ENCODE measurements around the gene HS6ST1. TPM values are rescaled to one million over a fixed set of nuclear protein-coding genes. Genes with fewer than 3 reads are reported as not detected.
A peak's percentile ranks its signal among the peaks of the same experiment; 100 is the strongest.

The HS6ST1 gene
- total RNA-seq, 4 donors from 2014 or later: 20.5 to 43.6 (median 32.1) TPM

GRCh38 chr2:128237081-128237534, 81.6 kb downstream of the HS6ST1 start:
- Histone ChIP-seq H3K4me3 (no peak overlapping the region), H3K4me1 (peaks cover 0 to 28% (median 3%) of the 10 kb centered on the region in 3 donors), H3K9me3 (no peaks in the 10 kb centered on the region), H3K27ac (peak overlapping the region in 1 of 4 donors; percentile 43), H3K27me3 (no peaks in the 10 kb centered on the region), H3K36me3 (no peaks in the 10 kb centered on the region)
- TF ChIP-seq POLR2AphosphoS5 (IDR thresholded peaks at IDR 0.05): no peak
- no peak for TF ChIP-seq EP300 (IDR thresholded peaks at IDR 0.05)
- no peak for TF ChIP-seq CTCF (IDR thresholded peaks at IDR 0.05)
- no peak for TF ChIP-seq POLR2A (IDR thresholded peaks at IDR 0.05)
- no peak for ATAC-seq
- WGBS, 2 donors (ENCODE audit: low coverage in 1 of 2): 38% methylated on average over 2 of the region's 2 CpGs; no CpG with 5 or more reads in 1 of the 2 donors

GRCh38 chr2:128236491-128237035, 82.1 kb downstream of the HS6ST1 start:
- no peak for ATAC-seq
- Histone ChIP-seq H3K27me3 (no peaks in the 10 kb centered on the region), H3K9me3 (no peaks in the 10 kb centered on the region), H3K27ac (peak overlapping the region in 2 of 4 donors; percentile 25 to 43), H3K36me3 (no peaks in the 10 kb centered on the region), H3K4me1 (peaks cover 0 to 28% (median 3%) of the 10 kb centered on the region in 3 donors), H3K4me3 (no peak overlapping the region)
- WGBS, 2 donors (ENCODE audit: low coverage in 1 of 2): 61 to 65% methylated on average over 2 to 7 of the region's 8 CpGs
- TF ChIP-seq POLR2AphosphoS5 (IDR thresholded peaks at IDR 0.05) (peak; percentile 6), POLR2A (IDR thresholded peaks at IDR 0.05) (no peak)

- no peaks in the 10 kb centered on the region for H3K9me3 ChIP-seq
- ATAC-seq: no peak
These were observed 83.1 kb downstream of the HS6ST1 start for GRCh38 chr2:128235581-128235980.

GRCh38 chr2:128234613-128235012, 84.1 kb downstream of the HS6ST1 start:
- no peaks in the 10 kb centered on the region for H3K27me3 ChIP-seq
- H3K9me3 ChIP-seq: no peaks in the 10 kb centered on the region
- H3K27ac ChIP-seq: no peak overlapping the region
- H3K4me3 ChIP-seq: no peak overlapping the region
- TF ChIP-seq EP300 (IDR thresholded peaks at IDR 0.05) (no peak), POLR2A (IDR thresholded peaks at IDR 0.05) (no peak), POLR2AphosphoS5 (IDR thresholded peaks at IDR 0.05) (no peak), CTCF (IDR thresholded peaks at IDR 0.05) (no peak)
- H3K36me3 ChIP-seq: no peaks in the 10 kb centered on the region
- WGBS, 2 donors (ENCODE audit: low coverage in 1 of 2): 83 to 92% methylated on average over 2 to 3 of the region's 5 CpGs
- ATAC-seq: no peak
- peaks cover 0 to 28% (median 3%) of the 10 kb centered on the region in 3 donors for H3K4me1 ChIP-seq

More at GRCh38 chr2:128235581-128235980, 83.1 kb downstream of the HS6ST1 start:
- WGBS, 2 donors (ENCODE audit: low coverage in 1 of 2): 87 to 91% methylated on average over 3 of the region's 8 CpGs
- no peaks in the 10 kb centered on the region for H3K36me3 ChIP-seq
- H3K4me1 ChIP-seq: peaks cover 0 to 28% (median 3%) of the 10 kb centered on the region in 3 donors
- no peaks in the 10 kb centered on the region for H3K27me3 ChIP-seq
- TF ChIP-seq CTCF (IDR thresholded peaks at IDR 0.05) (no peak), POLR2A (IDR thresholded peaks at IDR 0.05) (no peak), POLR2AphosphoS5 (IDR thresholded peaks at IDR 0.05) (no peak), EP300 (IDR thresholded peaks at IDR 0.05) (no peak)
- no peak overlapping the region for H3K27ac ChIP-seq
- no peak overlapping the region for H3K4me3 ChIP-seq

GRCh38 chr2:128233790-128234395, 84.8 kb downstream of the HS6ST1 start:
- Histone ChIP-seq H3K4me1 (peaks cover 0 to 28% (median 3%) of the 10 kb centered on the region in 3 donors), H3K36me3 (no peaks in the 10 kb centered on the region), H3K27ac (no peak overlapping the region), H3K9me3 (no peaks in the 10 kb centered on the region), H3K27me3 (no peaks in the 10 kb centered on the region), H3K4me3 (peak overlapping the region in 1 of 2 donors; percentile 70)
- 22 to 61% methylated on average over 6 of the region's 11 CpGs for WGBS, 2 donors (ENCODE audit: low coverage in 1 of 2)
- ATAC-seq: no peak
- TF ChIP-seq EP300 (IDR thresholded peaks at IDR 0.05): no peak
- no peak for TF ChIP-seq POLR2AphosphoS5 (IDR thresholded peaks at IDR 0.05)
- no peak for TF ChIP-seq CTCF (IDR thresholded peaks at IDR 0.05)
- TF ChIP-seq POLR2A (IDR thresholded peaks at IDR 0.05): no peak

Measured in gastroesophageal sphincter (tissue), 4 donors.